NCI-H1694 (cell line): ENCODE measurements around the gene RAPSN.

Experiments used
- DNase-seq: peaks from one replicate; lab custom pipeline; 2025; lab: John Stamatoyannopoulos, UW

The RAPSN gene

GRCh38 chr11:47448566-47449427, at the start of gene RAPSN:
RAPSN (minus strand) TSS chr11:47449136; CDS start chr11:47448964, 172 bp downstream.
- DNase-seq = no peak

- DNase-seq = no peak
These were observed 49.2 kb upstream of the RAPSN start for GRCh38 chr11:47498149-47498548.

GRCh38 chr11:47496808-47497207, 47.9 kb upstream of the RAPSN start:
- DNase-seq = no peak

- no peak for DNase-seq
These were observed 46.9 kb upstream of the RAPSN start for GRCh38 chr11:47495856-47496217.

- DNase-seq = no peak
These were observed 46.3 kb upstream of the RAPSN start for GRCh38 chr11:47495011-47495855.

GRCh38 chr11:47489395-47489755, 40.4 kb upstream of the RAPSN start:
- no peak for DNase-seq

GRCh38 chr11:47488674-47489394, 39.9 kb upstream of the RAPSN start:
- no peak for DNase-seq

- DNase-seq = no peak
These were observed 39.2 kb upstream of the RAPSN start for GRCh38 chr11:47488111-47488510.

GRCh38 chr11:47487421-47487820, 38.5 kb upstream of the RAPSN start:
- no peak for DNase-seq

GRCh38 chr11:47485107-47485506, 36.2 kb upstream of the RAPSN start:
- DNase-seq = no peak

GRCh38 chr11:47483457-47483856, 34.5 kb upstream of the RAPSN start:
- no peak for DNase-seq

GRCh38 chr11:47480762-47481161, 31.8 kb upstream of the RAPSN start:
- no peak for DNase-seq

- no peak for DNase-seq
These were observed 29.9 kb upstream of the RAPSN start for GRCh38 chr11:47478651-47479329.

GRCh38 chr11:47477753-47478152, 28.8 kb upstream of the RAPSN start:
- DNase-seq = no peak

- DNase-seq = no peak
These were observed 28.4 kb upstream of the RAPSN start for GRCh38 chr11:47477323-47477722.

- DNase-seq = no peak
These were observed 21.7 kb upstream of the RAPSN start for GRCh38 chr11:47470671-47471070.

GRCh38 chr11:47469361-47470179, 20.6 kb upstream of the RAPSN start:
- no peak for DNase-seq

- DNase-seq = no peak
These were observed 19.8 kb upstream of the RAPSN start for GRCh38 chr11:47468598-47469214.

GRCh38 chr11:47467357-47467756, 18.4 kb upstream of the RAPSN start:
- no peak for DNase-seq

- DNase-seq = peak; percentile 28
These were observed 17.8 kb upstream of the RAPSN start for GRCh38 chr11:47466701-47467250.
